ENCODE results near the gene NEK6. TPM values are rescaled to one million over a fixed set of nuclear protein-coding genes. Genes with fewer than 3 reads are reported as not detected.

Gene NEK6
- total RNA-seq, 3 donors from 2014 or later (not counting 1 experiment from before 2014, with no cell fraction given): 25.0 to 34.9 (median 33.0) TPM

- Mint-ChIP-seq H3K4me3 (no peak overlapping the region), H3K36me3 (no peaks in the 10 kb centered on the region), H3K27me3 (ENCODE audit: low read depth in 2 of 2) (no peaks in the 10 kb centered on the region), H3K9me3 (no peaks in the 10 kb centered on the region), H3K4me1 (peaks cover 0 to 8% of the 10 kb centered on the region in 2 donors), H3K27ac (no peak overlapping the region)
- DNase-seq (no peak), ATAC-seq (no peak)
- Histone ChIP-seq H3K4me3 (ENCODE audit: low read length) (no peak overlapping the region), H3K36me3 (ENCODE audit: control insufficient read depth, insufficient read depth, low read length) (peaks cover 45% of the 10 kb centered on the region), H3K27ac (ENCODE audit: low read length) (no peak overlapping the region), H3K9me3 (ENCODE audit: control insufficient read depth, insufficient read depth, low read length) (no peaks in the 10 kb centered on the region), H3K4me1 (ENCODE audit: control insufficient read depth, insufficient read depth, low read length) (no peaks in the 10 kb centered on the region), H3K27me3 (ENCODE audit: control insufficient read depth, insufficient read depth, low read length) (no peaks in the 10 kb centered on the region)
- TF ChIP-seq, protein P1, sequence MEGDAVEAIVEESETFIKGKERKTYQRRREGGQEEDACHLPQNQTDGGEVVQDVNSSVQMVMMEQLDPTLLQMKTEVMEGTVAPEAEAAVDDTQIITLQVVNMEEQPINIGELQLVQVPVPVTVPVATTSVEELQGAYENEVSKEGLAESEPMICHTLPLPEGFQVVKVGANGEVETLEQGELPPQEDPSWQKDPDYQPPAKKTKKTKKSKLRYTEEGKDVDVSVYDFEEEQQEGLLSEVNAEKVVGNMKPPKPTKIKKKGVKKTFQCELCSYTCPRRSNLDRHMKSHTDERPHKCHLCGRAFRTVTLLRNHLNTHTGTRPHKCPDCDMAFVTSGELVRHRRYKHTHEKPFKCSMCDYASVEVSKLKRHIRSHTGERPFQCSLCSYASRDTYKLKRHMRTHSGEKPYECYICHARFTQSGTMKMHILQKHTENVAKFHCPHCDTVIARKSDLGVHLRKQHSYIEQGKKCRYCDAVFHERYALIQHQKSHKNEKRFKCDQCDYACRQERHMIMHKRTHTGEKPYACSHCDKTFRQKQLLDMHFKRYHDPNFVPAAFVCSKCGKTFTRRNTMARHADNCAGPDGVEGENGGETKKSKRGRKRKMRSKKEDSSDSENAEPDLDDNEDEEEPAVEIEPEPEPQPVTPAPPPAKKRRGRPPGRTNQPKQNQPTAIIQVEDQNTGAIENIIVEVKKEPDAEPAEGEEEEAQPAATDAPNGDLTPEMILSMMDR (IDR thresholded peaks at IDR 0.05): no peak
- intact Hi-C loops (cut with micrococcal nuclease): no loop called here
- WGBS (ENCODE audit: insufficient coverage): 94% methylated on average over 12 of the region's 12 CpGs
Measured at GRCh38 chr9:124328285-124328684, 70.5 kb downstream of the NEK6 start.

DNA sequence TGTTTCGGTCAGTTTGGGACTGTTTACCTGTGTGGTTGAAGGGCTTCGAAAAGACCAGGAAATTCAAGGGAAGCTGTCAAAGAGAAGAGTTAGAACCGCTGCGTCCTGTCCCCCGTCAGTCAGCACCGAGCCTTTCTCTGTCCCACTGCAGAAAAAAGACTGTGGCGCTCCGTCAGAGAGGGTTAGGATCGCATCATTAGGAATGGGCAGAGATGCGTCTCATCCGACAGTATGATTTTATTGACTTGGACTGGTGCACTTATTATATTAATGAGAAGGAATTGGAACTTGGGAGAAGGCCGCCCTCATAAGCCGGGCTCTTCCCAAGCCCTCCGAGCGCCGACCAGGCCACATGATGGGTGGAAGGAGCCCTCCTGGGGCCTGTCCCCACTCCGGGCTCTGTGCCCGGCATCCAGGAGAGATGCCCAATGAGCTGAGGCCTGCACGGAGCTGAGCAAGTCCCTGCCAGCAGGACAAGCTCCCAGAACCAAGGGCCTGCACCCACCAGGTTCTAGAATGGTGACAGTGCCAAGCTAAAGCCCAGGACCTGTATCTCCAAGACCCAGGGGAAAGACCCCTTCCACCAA, 71.5 kb downstream of the NEK6 start:
- no peaks in the 10 kb centered on the region for H3K9me3 Mint-ChIP-seq
- Histone ChIP-seq H3K36me3 (ENCODE audit: control insufficient read depth, insufficient read depth, low read length) (peaks cover 47% of the 10 kb centered on the region), H3K27me3 (ENCODE audit: control insufficient read depth, insufficient read depth, low read length) (no peaks in the 10 kb centered on the region), H3K9me3 (ENCODE audit: control insufficient read depth, insufficient read depth, low read length) (no peaks in the 10 kb centered on the region), H3K4me3 (ENCODE audit: low read length) (no peak overlapping the region), H3K4me1 (ENCODE audit: control insufficient read depth, insufficient read depth, low read length) (no peaks in the 10 kb centered on the region), H3K27ac (ENCODE audit: low read length) (no peak overlapping the region)
- intact Hi-C loops (cut with micrococcal nuclease): no loop called here
- DNase-seq (no peak), ATAC-seq (no peak)
- no peaks in the 10 kb centered on the region for H3K36me3 Mint-ChIP-seq
- WGBS (ENCODE audit: insufficient coverage): 89% methylated on average over 19 of the region's 19 CpGs
- H3K27me3 Mint-ChIP-seq (ENCODE audit: low read depth in 2 of 2): no peaks in the 10 kb centered on the region
- TF ChIP-seq, protein P1 (IDR thresholded peaks at IDR 0.05): no peak
- H3K27ac Mint-ChIP-seq: no peak overlapping the region
- H3K4me1 Mint-ChIP-seq: peaks cover 0 to 8% of the 10 kb centered on the region in 2 donors
- no peak overlapping the region for H3K4me3 Mint-ChIP-seq

DNA sequence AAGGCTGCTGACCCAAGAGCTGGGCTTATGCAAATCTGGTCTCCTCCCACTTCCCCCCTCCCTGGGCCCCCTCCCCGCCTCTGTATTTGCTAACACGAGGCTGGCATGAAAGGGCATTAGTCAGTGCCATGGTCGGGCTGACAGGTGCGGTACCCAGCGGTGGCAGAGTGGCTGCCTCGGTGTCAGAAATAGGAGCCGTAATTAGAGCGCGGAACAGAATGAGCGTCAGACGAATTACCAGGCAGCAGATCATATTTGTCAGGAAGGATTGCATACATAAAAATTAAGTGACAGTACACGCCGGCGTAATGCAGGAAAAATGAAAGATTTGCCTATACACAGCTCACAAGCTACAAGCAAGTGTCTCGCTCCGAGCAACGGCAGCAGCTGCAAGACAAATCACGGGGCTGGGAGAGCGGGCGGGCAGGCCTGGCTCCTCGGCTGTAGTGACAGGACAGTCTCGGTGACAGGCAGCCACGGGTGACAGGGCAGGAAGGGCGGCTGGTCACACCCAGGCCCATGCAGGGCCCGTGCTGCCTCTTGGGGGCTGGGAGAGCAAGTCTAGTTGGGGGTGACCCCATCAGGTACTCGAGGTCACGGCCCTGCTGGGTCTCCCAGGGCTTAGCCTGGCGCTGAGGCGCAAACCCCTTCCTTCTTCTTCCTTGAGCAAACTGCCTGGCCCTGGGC, 72.4 kb downstream of the NEK6 start:
- H3K4me3 ChIP-seq (ENCODE audit: low read length): no peak overlapping the region
- intact Hi-C loops (cut with micrococcal nuclease): no loop called here
- H3K27me3 ChIP-seq (ENCODE audit: control insufficient read depth, insufficient read depth, low read length): no peaks in the 10 kb centered on the region
- ATAC-seq (no peak), DNase-seq (no peak)
- WGBS (ENCODE audit: insufficient coverage): 92% methylated on average over 29 of the region's 29 CpGs
- H3K4me3 Mint-ChIP-seq: no peak overlapping the region
- TF ChIP-seq, protein P1 (IDR thresholded peaks at IDR 0.05): no peak
- H3K36me3 Mint-ChIP-seq: no peaks in the 10 kb centered on the region
- H3K27ac Mint-ChIP-seq: no peak overlapping the region
- H3K9me3 Mint-ChIP-seq: no peaks in the 10 kb centered on the region
- H3K27me3 Mint-ChIP-seq (ENCODE audit: low read depth in 2 of 2): no peaks in the 10 kb centered on the region
- H3K4me1 ChIP-seq (ENCODE audit: control insufficient read depth, insufficient read depth, low read length): no peaks in the 10 kb centered on the region
- no peaks in the 10 kb centered on the region for H3K9me3 ChIP-seq (ENCODE audit: control insufficient read depth, insufficient read depth, low read length)
- peaks cover 0 to 8% of the 10 kb centered on the region in 2 donors for H3K4me1 Mint-ChIP-seq
- peaks cover 51% of the 10 kb centered on the region for H3K36me3 ChIP-seq (ENCODE audit: control insufficient read depth, insufficient read depth, low read length)
- no peak overlapping the region for H3K27ac ChIP-seq (ENCODE audit: low read length)
